H1 (cell line): Measurements from ENCODE around the gene AKIRIN1. TPM values are rescaled to one million over a fixed set of nuclear protein-coding genes. Genes with fewer than 3 reads are reported as not detected.

ENCODE experiments used
- CTCF ChIA-PET: fragments of 300-600 bp; sonication (Branson Sonifier 250); formaldehyde crosslinking; loops from one replicate; lab custom pipeline; 2021; ENCODE audit not compliant: partially characterized antibody; lab: Charles Lee
- POLR2A ChIA-PET: fragments of 300-600 bp; sonication (Branson Sonifier 250); formaldehyde crosslinking; loops from one replicate; lab custom pipeline; 2021; ENCODE audit warnings: inconsistent platforms; ENCODE audit not compliant: partially characterized antibody; lab: Charles Lee
- DNase-seq, 2 experiments: peaks; one replicate each; pipeline versions ENCODE4 v3.0.0 to v3.0.0-alpha.2; 2010 to 2022; ENCODE audit warnings: low spot score in 2 of 2, low read depth in 1 of 2, mixed read lengths in 1 of 2
- FAIRE-seq: peaks from 2 replicates; lab custom pipeline; 2011; peaks lifted over from hg19 to GRCh38; lab: Jason Lieb, UNC
- H2AFZ ChIP-seq: 2 replicates; pipeline ENCODE4 v1.8.1; 2012; ENCODE audit warnings: low read length, inconsistent platforms
- H2AK5ac ChIP-seq: 2 replicates; pipeline ENCODE4 v1.6.1; 2013; ENCODE audit warnings: low read depth, low read length
- H2BK120ac ChIP-seq: replicated peaks from 2 replicates; pipeline ENCODE3; 2013; ENCODE audit warnings: low read depth, low read length, inconsistent platforms
- H2BK12ac ChIP-seq: 2 replicates; pipeline ENCODE4 v1.6.1; 2013; ENCODE audit warnings: low read depth, low read length
- H2BK15ac ChIP-seq: 2 replicates; pipeline ENCODE4 v1.6.1; 2013; ENCODE audit warnings: low read length
- H2BK20ac ChIP-seq: 2 replicates; pipeline ENCODE4 v1.6.1; 2013; ENCODE audit warnings: low read length
- H2BK5ac ChIP-seq: 2 replicates; pipeline ENCODE4 v1.6.1; 2013; ENCODE audit warnings: low read depth, low read length
- H3K14ac ChIP-seq: 2 replicates; pipeline ENCODE4 v1.6.1; 2013; ENCODE audit warnings: inconsistent platforms; ENCODE audit not compliant: insufficient read length
- H3K18ac ChIP-seq: 2 replicates; pipeline ENCODE4 v1.6.1; 2013; ENCODE audit warnings: low read length; ENCODE audit errors: extremely low read depth
- H3K23ac ChIP-seq: 2 replicates; pipeline ENCODE4 v1.6.1; 2013; ENCODE audit warnings: inconsistent platforms; ENCODE audit not compliant: insufficient read length
- H3K23me2 ChIP-seq: 2 replicates; pipeline ENCODE4 v1.6.1; 2013; ENCODE audit warnings: low read depth, low read length
- H3K27ac ChIP-seq: 2 replicates; pipeline ENCODE4 v1.6.1; 2011; ENCODE audit warnings: low read depth, low read length, inconsistent platforms
- H3K27me3 ChIP-seq, 4 experiments: replicated peaks in 1 of 4; 1 replicate in 1 of 4; 2 replicates in 3 of 4; pipeline versions ENCODE4 v1.6.1 to v1.8.1; 2011 to 2013; ENCODE audit warnings: low read length in 3 of 4, mild to moderate bottlenecking in 3 of 4, inconsistent platforms in 2 of 4, mixed read lengths in 2 of 4, moderate library complexity in 1 of 4; ENCODE audit not compliant: control insufficient read depth in 3 of 4, insufficient read depth in 3 of 4; ENCODE audit errors: extremely low read depth in 1 of 4
- H3K36me3 ChIP-seq, 4 experiments: 2 replicates each; pipeline versions ENCODE4 v1.6.1 to v1.8.1; 2011 to 2013; ENCODE audit warnings: mild to moderate bottlenecking in 4 of 4, low read length in 3 of 4, moderate library complexity in 2 of 4, control low read depth in 1 of 4, inconsistent platforms in 1 of 4; ENCODE audit not compliant: insufficient read depth in 4 of 4, control insufficient read depth in 2 of 4
- H3K4ac ChIP-seq: replicated peaks from 2 replicates; pipeline ENCODE3; 2013; ENCODE audit warnings: low read length, low read depth, mixed read lengths, inconsistent platforms; ENCODE audit not compliant: insufficient read length
- H3K4me1 ChIP-seq, 4 experiments: replicated peaks in 1 of 4; 1 replicate in 1 of 4; 2 replicates in 3 of 4; pipeline versions ENCODE4 v1.6.1 to v1.8.1; 2011 to 2013; ENCODE audit warnings: low read length in 3 of 4, inconsistent platforms in 2 of 4, mixed read lengths in 1 of 4; ENCODE audit not compliant: insufficient read depth in 4 of 4, control insufficient read depth in 3 of 4
- H3K4me2 ChIP-seq, 2 experiments: 2 replicates each; pipeline versions ENCODE4 v1.6.1 to v1.8.1; 2011 to 2013; ENCODE audit warnings: low read depth in 2 of 2, low read length in 2 of 2, control low read depth in 1 of 2, inconsistent platforms in 1 of 2, mild to moderate bottlenecking in 1 of 2; ENCODE audit not compliant: insufficient read depth in 1 of 2
- H3K4me3 ChIP-seq, 4 experiments: fragments of 200-600, 300-600 bp in 1 of 4; sonication (generic), shearing (Covaris generic), sonication (Bioruptor Twin) in 1 of 4; 2 replicates each; pipeline versions ENCODE4 v1.5.1 to v1.8.1; 2011 to 2016; ENCODE audit warnings: low read length in 4 of 4, low read depth in 3 of 4, control low read depth in 2 of 4, inconsistent platforms in 2 of 4, mild to moderate bottlenecking in 2 of 4, mixed read lengths in 1 of 4, moderate library complexity in 1 of 4; ENCODE audit not compliant: insufficient read depth in 2 of 4; ENCODE audit errors: extremely low read depth in 1 of 4
- H3K56ac ChIP-seq: replicated peaks from 2 replicates; pipeline ENCODE3; 2013; ENCODE audit warnings: low read depth, mild to moderate bottlenecking, mixed read lengths, low read length, inconsistent platforms; ENCODE audit not compliant: insufficient read length
- H3K79me1 ChIP-seq: 2 replicates; pipeline ENCODE4 v1.6.1; 2013; ENCODE audit warnings: low read depth, low read length, control low read depth
- H3K79me2 ChIP-seq, 2 experiments: 2 replicates each; pipeline versions ENCODE4 v1.6.1 to v1.8.1; 2012 to 2013; ENCODE audit warnings: low read length in 2 of 2, mild to moderate bottlenecking in 2 of 2, inconsistent platforms in 1 of 2; ENCODE audit not compliant: insufficient read depth in 2 of 2, control insufficient read depth in 1 of 2
- H3K9ac ChIP-seq, 4 experiments: replicated peaks in 1 of 4; 1 replicate in 1 of 4; 2 replicates in 3 of 4; pipeline versions ENCODE4 v1.6.1 to v1.8.1; 2011 to 2013; ENCODE audit warnings: low read depth in 3 of 4, low read length in 3 of 4, control low read depth in 2 of 4, mild to moderate bottlenecking in 2 of 4, moderate library complexity in 2 of 4, inconsistent platforms in 1 of 4; ENCODE audit errors: extremely low read depth in 1 of 4
- H3K9me3 ChIP-seq, 2 experiments: 2 replicates each; pipeline versions ENCODE4 v1.6.1 to v1.8.1; 2012 to 2013; ENCODE audit warnings: mild to moderate bottlenecking in 2 of 2, moderate library complexity in 2 of 2, control low read depth in 1 of 2, inconsistent platforms in 1 of 2, low read depth in 1 of 2, low read length in 1 of 2, mixed read lengths in 1 of 2; ENCODE audit not compliant: insufficient read depth in 2 of 2
- H4K20me1 ChIP-seq, 2 experiments: replicated peaks in 1 of 2; 2 replicates each; pipeline versions ENCODE3 to v1.8.1; 2011 to 2013; ENCODE audit warnings: inconsistent platforms in 2 of 2, low read length in 2 of 2, mild to moderate bottlenecking in 1 of 2; ENCODE audit not compliant: insufficient read depth in 2 of 2, control insufficient read depth in 1 of 2
- H4K5ac ChIP-seq: 2 replicates; pipeline ENCODE4 v1.6.1; 2013; ENCODE audit warnings: low read length, low read depth, mixed read lengths, inconsistent platforms; ENCODE audit not compliant: insufficient read length
- H4K8ac ChIP-seq: 2 replicates; pipeline ENCODE4 v1.8.0; 2013; ENCODE audit warnings: mild to moderate bottlenecking, moderate library complexity, low read length, inconsistent platforms; ENCODE audit not compliant: insufficient read depth; ENCODE audit errors: extremely low read depth
- H4K91ac ChIP-seq: replicated peaks from 2 replicates; pipeline ENCODE3; 2013; ENCODE audit warnings: low read length, mixed read lengths, inconsistent platforms; ENCODE audit not compliant: insufficient read length
- KDM5A ChIP-seq: fragments of 200-600 bp; IDR thresholded peaks from 2 replicates; pipeline ENCODE4 v1.7.1; 2012; ENCODE audit warnings: mild to moderate bottlenecking, low read length, inconsistent platforms, mixed read lengths
- SP1 ChIP-seq: IDR thresholded peaks from 2 replicates; pipeline ENCODE4 v1.6.1; 2011; ENCODE audit warnings: low read depth, low read length
- SUZ12 ChIP-seq: fragments of 200-600 bp; sonication (generic); IDR thresholded peaks from 2 replicates; pipeline ENCODE4 v1.6.1; 2012; ENCODE audit warnings: mild to moderate bottlenecking, inconsistent platforms, low read length, moderate library complexity, mixed read lengths
- WGBS, 2 experiments: shearing (Covaris generic) in 1 of 2; methylation state at CpG; one replicate each; pipeline versions ENCODE4 v1.1.6 to v1.1.7; 2013 to 2015; ENCODE audit warnings: low lambda C conversion rate in 2 of 2, mixed read lengths in 2 of 2, inconsistent platforms in 1 of 2, low coverage in 1 of 2, missing lambda C conversion rate in 1 of 2; ENCODE audit not compliant: insufficient replicate concordance in 2 of 2, insufficient coverage in 1 of 2, insufficient read length in 1 of 2; ENCODE audit errors: extremely low coverage in 1 of 2, missing lambda C conversion rate in 1 of 2; 5-methylcytosine and 5-hydroxymethylcytosine counted together
- polyA plus RNA-seq, 7 experiments: library from polyadenylated mRNA; depleted of rRNA in 3 of 7; stranded (reverse) in 5 of 7; unstranded in 2 of 7; fragments of >200 nt in 5 of 7; fragments of 200-250 nt in 2 of 7; gene quantifications; 1 replicate in 5 of 7; 2 replicates in 1 of 7; 4 replicates in 1 of 7; pipeline versions ENCODE4 v1.2.1 to v1.2.3, GENCODE V29; 2011 to 2013; ENCODE audit warnings: missing spikeins in 2 of 7, mixed read lengths in 2 of 7
- total RNA-seq: library from RNA; stranded (reverse); fragmentation: NEBNext Ultra II Directional; extraction: Animal tissue kit (Norgen Biotek cat#: 25700); gene quantifications from 2 replicates; pipeline ENCODE4 v1.2.1, GENCODE V29; 2021

The AKIRIN1 gene
- total and polyA plus RNA-seq, 2 of the 8 experiments (the other 6 are each of a cell fraction or from before 2014, with no cell fraction given), result 148 to 236 TPM

DNA sequence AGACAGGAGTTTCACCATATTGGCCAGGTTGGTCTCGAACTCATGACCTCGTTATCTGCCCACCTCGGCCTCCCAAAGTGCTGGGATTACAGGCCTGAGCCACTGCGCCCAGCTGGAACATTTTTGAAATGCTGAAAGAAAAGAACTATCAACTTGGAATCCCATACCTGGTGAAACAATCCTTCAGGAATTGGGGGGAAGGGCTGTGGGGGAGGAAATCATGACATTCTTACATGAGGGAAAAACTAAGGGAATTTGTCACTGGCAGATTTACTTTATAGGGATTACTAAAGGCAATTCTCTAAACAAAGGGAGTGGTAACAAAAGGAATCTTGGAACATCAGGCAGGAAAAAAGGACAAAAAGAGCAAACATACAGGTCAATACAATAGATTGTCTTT is 60.9 kb downstream of the AKIRIN1 start:
- no peak overlapping the region for H3K56ac ChIP-seq
- no peak overlapping the region for H2BK20ac ChIP-seq
- DNase-seq, result peak in 1 of 2 experiments; percentile 34
- no peak overlapping the region for H2BK5ac ChIP-seq
- no peaks in the 10 kb centered on the region for H3K79me2 ChIP-seq
- H4K91ac ChIP-seq, result no peak overlapping the region
- no peak overlapping the region for H2BK120ac ChIP-seq
- no peaks in the 10 kb centered on the region for H3K27me3 ChIP-seq
- FAIRE-seq, result no peak
- no peak overlapping the region for H3K14ac ChIP-seq
- POLR2A ChIA-PET, result interaction anchor here (0.6 to 1.9 kb wide), 2 partner anchors 10 to 56 kb away, joined by 4 to 7 read pairs; no protein-coding TSS in a partner anchor
- H3K4me2 ChIP-seq, result no peak overlapping the region
- no peaks in the 10 kb centered on the region for H3K4me1 ChIP-seq
- H4K5ac ChIP-seq, result no peak overlapping the region
- H3K27ac ChIP-seq, result no peak overlapping the region
- no peak overlapping the region for H2BK15ac ChIP-seq
- TF ChIP-seq KDM5A (no peak), SP1 (0 out of 2 replicates have a peak, but pooled peaks have one; percentile 20), SUZ12 (no peak)
- no peaks in the 10 kb centered on the region for H3K23me2 ChIP-seq
- H3K23ac ChIP-seq, result no peak overlapping the region
- peaks cover 0 to 4% (median 1%) of the 10 kb centered on the region in 4 experiments; a peak in 4 of 8 replicates for H3K36me3 ChIP-seq
- CTCF ChIA-PET, result no interaction called here
- no peak overlapping the region for H2AFZ ChIP-seq
- no peaks in the 10 kb centered on the region for H3K9me3 ChIP-seq
- H2AK5ac ChIP-seq, result no peak overlapping the region
- H4K8ac ChIP-seq, result no peak overlapping the region
- H2BK12ac ChIP-seq, result no peak overlapping the region
- H3K4me3 ChIP-seq, result no peak overlapping the region
- no peaks in the 10 kb centered on the region for H4K20me1 ChIP-seq
- H3K9ac ChIP-seq, result no peak overlapping the region
- H3K18ac ChIP-seq, result no peak overlapping the region
- H3K79me1 ChIP-seq, result no peaks in the 10 kb centered on the region
- 98% methylated on average over 4 of the region's 4 CpGs; no CpG with 5 or more reads in 1 of the 2 experiments for WGBS, 2 experiments
- H3K4ac ChIP-seq, result no peak overlapping the region
